HepG2 (cell line): ENCODE results near the gene TOM1L2. TPM values are rescaled to one million over a fixed set of nuclear protein-coding genes. Genes with fewer than 3 reads are reported as not detected.

Experiments
- BCL6 ChIP-seq: IDR thresholded peaks from 2 replicates; pipeline ENCODE4 v1.6.1; 2016; ENCODE audit warnings: missing genetic modification reagents, missing compliant biosample characterization
- CREB3 ChIP-seq: sonication (generic); formaldehyde crosslinking; IDR thresholded peaks from 2 replicates; pipeline ENCODE4 v1.5.0; 2020; ENCODE audit warnings: missing genetic modification reagents
- HOXD1 ChIP-seq: sonication (generic); formaldehyde crosslinking; IDR thresholded peaks from 2 replicates; pipeline ENCODE4 v1.5.0; 2020; ENCODE audit warnings: missing genetic modification reagents
- JDP2 ChIP-seq: sonication (generic); formaldehyde crosslinking; IDR thresholded peaks from 2 replicates; pipeline ENCODE4 v1.8.1; 2022; ENCODE audit warnings: missing genetic modification reagents, borderline replicate concordance
- JUNB ChIP-seq: sonication (generic); formaldehyde crosslinking; IDR thresholded peaks from 2 replicates; pipeline ENCODE4 v1.8.0; 2022; ENCODE audit warnings: missing genetic modification reagents, mild to moderate bottlenecking, borderline replicate concordance
- NFE2L1 ChIP-seq: sonication (generic); formaldehyde crosslinking; IDR thresholded peaks from 2 replicates; pipeline ENCODE4 v1.4.0; 2020; ENCODE audit warnings: missing genetic modification reagents, mild to moderate bottlenecking, borderline replicate concordance
- POGK ChIP-seq: sonication (generic); formaldehyde crosslinking; conservative IDR thresholded peaks from 2 replicates; pipeline ENCODE4 v1.8.0; 2022; ENCODE audit warnings: mild to moderate bottlenecking, moderate library complexity, missing genetic modification reagents
- PREB ChIP-seq: sonication (generic); formaldehyde crosslinking; IDR thresholded peaks from 2 replicates; pipeline ENCODE4 v1.4.0; 2020; ENCODE audit warnings: missing genetic modification reagents
- SNRNP70 ChIP-seq: fragments of 200-400 bp; formaldehyde crosslinking; IDR thresholded peaks from 2 replicates; pipeline ENCODE4 v1.6.1; 2017; ENCODE audit warnings: mild to moderate bottlenecking, low read depth, low read length, moderate library complexity
- ZHX1 ChIP-seq: sonication (generic); formaldehyde crosslinking; IDR thresholded peaks from 2 replicates; pipeline ENCODE4 v1.8.1; 2022; ENCODE audit warnings: low read depth, mild to moderate bottlenecking, missing genetic modification reagents
- ZNF142 ChIP-seq: sonication (generic); formaldehyde crosslinking; IDR thresholded peaks from 2 replicates; pipeline ENCODE4 v1.4.0; 2020; ENCODE audit warnings: missing genetic modification reagents
- ZNF160 ChIP-seq: sonication (generic); formaldehyde crosslinking; IDR thresholded peaks from 2 replicates; pipeline ENCODE4 v1.8.0; 2022; ENCODE audit warnings: mild to moderate bottlenecking, inconsistent platforms, missing genetic modification reagents
- ZNF674 ChIP-seq: sonication (generic); formaldehyde crosslinking; IDR thresholded peaks from 2 replicates; pipeline ENCODE4 v1.5.0; 2020; ENCODE audit warnings: low read depth, mild to moderate bottlenecking, missing genetic modification reagents
- polyA plus RNA-seq, 8 experiments: library from polyadenylated mRNA; depleted of rRNA in 3 of 8; stranded (reverse) in 7 of 8; unstranded in 1 of 8; fragments of >200 nt; fragmentation: Illumina TruSeq in 4 of 8; extraction: Trizol in 4 of 8; gene quantifications; 2 replicates each; pipeline versions ENCODE4 v1.2.1 to v1.2.3, GENCODE V29; 2011 to 2016; ENCODE audit warnings: low read depth in 4 of 8, missing spikeins in 1 of 8, mixed read lengths in 1 of 8; ENCODE audit not compliant: insufficient read depth in 1 of 8
- total RNA-seq, 5 experiments: library from RNA; depleted of rRNA; stranded (reverse); fragments of >200 nt; fragmentation: Illumina TruSeq; extraction: Trizol; gene quantifications; 2 replicates each; pipeline ENCODE4 v1.2.3, GENCODE V29; 2016; ENCODE audit warnings: low read depth in 1 of 5
- TF ChIP-seq, protein P1 (sequence below): fragments of 450-650 bp; IDR thresholded peaks from 2 replicates; pipeline ENCODE4 v1.6.1; 2016

The TOM1L2 gene
- total and polyA plus RNA-seq, 2 of the 13 experiments (the other 11 are each of a cell fraction or from before 2014, with no cell fraction given): 4.7 to 7.4 TPM

GRCh38 chr17:17823433-17824118, 148.6 kb downstream of the TOM1L2 start (continued):
- no peak for TF ChIP-seq ZNF142 (CRISPR knock-in tag)
- TF ChIP-seq BCL6 (CRISPR knock-in tag): peak; percentile 77
- TF ChIP-seq ZHX1 (CRISPR knock-in tag): no peak
- no peak for TF ChIP-seq ZNF674
- TF ChIP-seq PREB (CRISPR knock-in tag): no peak
- TF ChIP-seq ZNF160 (CRISPR knock-in tag): no peak
- TF ChIP-seq, protein P1, sequence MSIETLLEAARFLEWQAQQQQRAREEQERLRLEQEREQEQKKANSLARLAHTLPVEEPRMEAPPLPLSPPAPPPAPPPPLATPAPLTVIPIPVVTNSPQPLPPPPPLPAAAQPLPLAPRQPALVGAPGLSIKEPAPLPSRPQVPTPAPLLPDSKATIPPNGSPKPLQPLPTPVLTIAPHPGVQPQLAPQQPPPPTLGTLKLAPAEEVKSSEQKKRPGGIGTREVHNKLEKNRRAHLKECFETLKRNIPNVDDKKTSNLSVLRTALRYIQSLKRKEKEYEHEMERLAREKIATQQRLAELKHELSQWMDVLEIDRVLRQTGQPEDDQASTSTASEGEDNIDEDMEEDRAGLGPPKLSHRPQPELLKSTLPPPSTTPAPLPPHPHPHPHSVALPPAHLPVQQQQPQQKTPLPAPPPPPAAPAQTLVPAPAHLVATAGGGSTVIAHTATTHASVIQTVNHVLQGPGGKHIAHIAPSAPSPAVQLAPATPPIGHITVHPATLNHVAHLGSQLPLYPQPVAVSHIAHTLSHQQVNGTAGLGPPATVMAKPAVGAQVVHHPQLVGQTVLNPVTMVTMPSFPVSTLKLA: no peak
- no peak for TF ChIP-seq POGK (CRISPR knock-in tag)
- no peak for TF ChIP-seq JDP2
- TF ChIP-seq SNRNP70: no peak
- no peak for TF ChIP-seq NFE2L1 (CRISPR knock-in tag)
- no peak for TF ChIP-seq JUNB (CRISPR knock-in tag)
- TF ChIP-seq CREB3 (CRISPR knock-in tag): no peak
- TF ChIP-seq HOXD1 (CRISPR knock-in tag): no peak
